A549 (cell line): Measurements from ENCODE around the gene RHOB.

ENCODE experiments used
- CBX2 ChIP-seq: fragments of 200-600 bp; sonication (generic); IDR thresholded peaks from 2 replicates; pipeline ENCODE4 v1.6.1; 2016; ENCODE audit warnings: low read depth, mild to moderate bottlenecking, borderline replicate concordance
- CBX8 ChIP-seq: fragments of 200-600 bp; sonication (generic); IDR thresholded peaks from 2 replicates; pipeline ENCODE4 v1.6.1; 2016
- MAFK ChIP-seq: fragments of 450-650 bp; IDR thresholded peaks from 2 replicates; pipeline ENCODE4 v1.6.1; 2014; ENCODE audit not compliant: partially characterized antibody
- RAD21 ChIP-seq, 2 experiments: fragments of >200 bp in 1 of 2; sonication (Bioruptor Twin) in 1 of 2; formaldehyde crosslinking in 1 of 2; IDR thresholded peaks in 1 of 2; conservative IDR thresholded peaks in 1 of 2; 2 replicates in 1 of 2; 3 replicates in 1 of 2; pipeline ENCODE4 v1.6.1; 2012 to 2018; ENCODE audit warnings: inconsistent platforms in 1 of 2
- SMC3 ChIP-seq: fragments of >200 bp; sonication (Bioruptor Twin); formaldehyde crosslinking; IDR thresholded peaks from 3 replicates; pipeline ENCODE4 v1.6.1; 2018; ENCODE audit warnings: inconsistent platforms
- TF ChIP-seq, protein P1 (sequence below): fragments of 450-650 bp; IDR thresholded peaks from 2 replicates; pipeline ENCODE4 v1.6.1; 2014; ENCODE audit warnings: antibody characterized with exemption

DNA sequence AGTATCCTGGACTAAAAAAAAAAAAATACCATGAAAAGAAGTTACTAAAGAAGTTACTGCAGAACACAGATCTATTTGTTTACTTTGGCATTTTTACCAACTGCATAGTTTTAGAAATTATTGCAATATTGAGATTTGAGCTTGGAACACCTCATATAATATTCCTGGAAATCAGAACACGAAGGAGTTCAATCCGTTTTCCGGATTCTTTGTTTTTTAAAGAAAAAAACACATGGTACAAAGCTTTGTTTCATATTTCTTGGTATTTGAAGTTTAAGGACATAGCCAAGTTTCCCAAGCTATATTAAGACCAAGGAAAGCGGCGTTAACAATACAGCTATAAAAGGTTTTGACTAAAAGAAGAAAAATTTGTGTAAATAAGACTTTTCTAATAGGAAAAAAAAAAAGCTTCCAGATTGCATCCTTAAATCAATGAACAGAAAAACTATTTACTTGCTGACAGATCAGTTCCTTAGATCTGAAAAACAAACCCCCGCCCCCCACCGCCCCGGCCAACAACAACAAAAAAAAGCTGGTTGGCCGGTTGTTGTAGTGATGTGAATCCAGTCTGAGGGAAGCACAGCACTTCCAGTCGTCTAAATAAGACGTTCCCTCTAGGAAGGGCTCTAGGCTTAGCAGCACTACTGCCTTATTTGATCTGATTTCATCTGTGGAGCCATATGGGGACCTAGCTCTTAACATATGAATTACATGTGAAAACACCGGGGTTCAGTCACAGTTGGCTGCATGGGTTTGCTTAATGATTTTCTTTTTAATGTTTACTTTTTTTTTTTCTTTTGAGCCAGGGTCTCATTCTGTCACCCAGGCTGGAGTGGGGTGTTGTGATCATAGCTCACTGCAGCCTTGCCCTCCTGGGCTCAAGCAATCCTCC, 2.5 kb upstream of the RHOB start:
- TF ChIP-seq CBX2: no peak
- TF ChIP-seq CBX8: no peak
- TF ChIP-seq RAD21 (conservative IDR thresholded peaks at IDR 0.05 in 1 of 2, IDR thresholded peaks at IDR 0.05 in 1 of 2): no peak
- TF ChIP-seq, protein P1, sequence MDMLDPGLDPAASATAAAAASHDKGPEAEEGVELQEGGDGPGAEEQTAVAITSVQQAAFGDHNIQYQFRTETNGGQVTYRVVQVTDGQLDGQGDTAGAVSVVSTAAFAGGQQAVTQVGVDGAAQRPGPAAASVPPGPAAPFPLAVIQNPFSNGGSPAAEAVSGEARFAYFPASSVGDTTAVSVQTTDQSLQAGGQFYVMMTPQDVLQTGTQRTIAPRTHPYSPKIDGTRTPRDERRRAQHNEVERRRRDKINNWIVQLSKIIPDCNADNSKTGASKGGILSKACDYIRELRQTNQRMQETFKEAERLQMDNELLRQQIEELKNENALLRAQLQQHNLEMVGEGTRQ: no peak
- TF ChIP-seq SMC3: no peak
- no peak for TF ChIP-seq MAFK
